Endometrium (tissue), 2 donors: Measurements from ENCODE around the gene CST6.
"Not testable (repeated sequence)": the region's sequence is repeated elsewhere in the genome, so short reads cannot be mapped to it uniquely, and the experiment has no call there.

ENCODE experiments used
- FAIRE-seq: peaks from 2 replicates; lab custom pipeline; 2012; peaks lifted over from hg19 to GRCh38; lab: Jason Lieb, UNC
- donor health status: control.
- donor health status: control.

Gene CST6

GRCh38 chr11:65987336-65987735 lies 24.5 kb upstream of the CST6 start:
- FAIRE-seq: no peak

GRCh38 chr11:65988791-65989592 lies 22.8 kb upstream of the CST6 start:
- FAIRE-seq: peak; percentile 93

GRCh38 chr11:65992056-65992455 lies 19.8 kb upstream of the CST6 start:
- no peak for FAIRE-seq

GRCh38 chr11:65997286-65997685 lies 14.5 kb upstream of the CST6 start:
- no peak for FAIRE-seq

GRCh38 chr11:66001942-66002647 lies 9.7 kb upstream of the CST6 start, which contains the start of the genes BANF1 and EIF1AD:
Gene BANF1 (plus strand): TSS chr11:66002503. CDS start chr11:66003251, 748 bp downstream.
Gene EIF1AD (minus strand): TSS chr11:66002157. CDS start chr11:66000389, 1,768 bp downstream.
- no peak for FAIRE-seq

- no peak for FAIRE-seq
Observed at GRCh38 chr11:66002648-66003225, 9.1 kb upstream of the CST6 start.

- no peak for FAIRE-seq
Observed at GRCh38 chr11:66003291-66003690, 8.5 kb upstream of the CST6 start.

- FAIRE-seq: no peak
Observed at GRCh38 chr11:66004186-66004585, 7.6 kb upstream of the CST6 start.

GRCh38 chr11:66006134-66006890 lies 5.5 kb upstream of the CST6 start:
- FAIRE-seq: no peak

- FAIRE-seq: no peak
Observed at GRCh38 chr11:66006891-66007176, 5.0 kb upstream of the CST6 start.

GRCh38 chr11:66007201-66007634 lies 4.6 kb upstream of the CST6 start:
- FAIRE-seq: no peak

GRCh38 chr11:66008095-66008467 lies 3.7 kb upstream of the CST6 start:
- no peak for FAIRE-seq

GRCh38 chr11:66008468-66009101 lies 3.2 kb upstream of the CST6 start:
- FAIRE-seq: no peak

- not testable (repeated sequence) for FAIRE-seq
Observed at GRCh38 chr11:66010036-66010435, 1.8 kb upstream of the CST6 start.

- FAIRE-seq: no peak
Observed at GRCh38 chr11:66011239-66011784, 496 bp upstream of the CST6 start.

- FAIRE-seq: no peak
Observed at GRCh38 chr11:66012371-66012945, 650 bp downstream of the CST6 start.

GRCh38 chr11:66012946-66013761 lies 1.3 kb downstream of the CST6 start:
- no peak for FAIRE-seq

GRCh38 chr11:66013762-66014100 lies 1.9 kb downstream of the CST6 start:
- no peak for FAIRE-seq

GRCh38 chr11:66014804-66015453 lies 3.1 kb downstream of the CST6 start:
- no peak for FAIRE-seq

- FAIRE-seq: no peak
Observed at GRCh38 chr11:66015454-66015881, 3.7 kb downstream of the CST6 start.
